Hepatocyte (in vitro differentiated cells): ENCODE results near the gene SENP2.

Experiments used
- CTCF ChIP-seq: fragments of 200-600 bp; sonication (generic); IDR thresholded peaks from 2 replicates; pipeline ENCODE4 v1.5.1; 2016; ENCODE audit warnings: antibody characterized with exemption, mild to moderate bottlenecking; ENCODE audit not compliant: poor library complexity
- EZH2 ChIP-seq: fragments of 200-600 bp; sonication (generic); IDR thresholded peaks from 2 replicates; pipeline ENCODE4 v1.6.1; 2016; ENCODE audit warnings: antibody characterized with exemption, mild to moderate bottlenecking, borderline replicate concordance

GRCh38 chr3:185572183-185572582, 13.9 kb upstream of the SENP2 start:
- TF ChIP-seq CTCF (no peak), EZH2 (no peak)
